GM12878 (cell line): ENCODE data around the gene EMC1. TPM values are rescaled to one million over a fixed set of nuclear protein-coding genes. Genes with fewer than 3 reads are reported as not detected.

Experiments used
- ATAC-seq: fragments of 200-7000 bp; cut with Tn5 transposase; 3 replicates; pipeline ENCODE4 v1.9.1; 2020; ENCODE audit warnings: mild to moderate bottlenecking, moderate library complexity
- BruUV-seq: library from RNA; stranded (reverse); fragments of 400-500 nt; replicated peaks from 2 replicates; lab custom pipeline; 2021; lab: Mats Ljungman, UMichigan
- CTCF ChIA-PET: fragments of 300-600 bp; sonication (Branson Sonifier 250); formaldehyde crosslinking; extraction: SDS; loops from one replicate; lab custom pipeline; 2021; ENCODE audit warnings: inconsistent platforms; lab: Yijun Ruan, JAX
- POLR2A ChIA-PET: fragments of 350-600 bp; formaldehyde crosslinking; extraction: SDS; loops from one replicate; lab custom pipeline; 2021; ENCODE audit warnings: inconsistent platforms; lab: Charles Lee
- RAD21 ChIA-PET: fragments of 300-600 bp; sonication (Branson Sonifier 250); formaldehyde crosslinking; loops from one replicate; lab custom pipeline; 2023; ENCODE audit warnings: antibody characterized with exemption; ENCODE audit not compliant: unreplicated experiment; lab: Charles Lee
- SMC1A ChIA-PET: fragments of 300-600 bp; sonication (Branson Sonifier 250); formaldehyde crosslinking; loops from one replicate; lab custom pipeline; 2023; ENCODE audit not compliant: unreplicated experiment, uncharacterized antibody; lab: Charles Lee
- DNase-seq: peaks from one replicate; pipeline ENCODE4 v3.0.0-alpha.2; 2011; ENCODE audit warnings: low read depth, low spot score
- FAIRE-seq: peaks from 3 replicates; lab custom pipeline; 2011; peaks lifted over from hg19 to GRCh38; lab: Jason Lieb, UNC
- H2AFZ ChIP-seq: 2 replicates; pipeline ENCODE4 v1.6.0; 2011; ENCODE audit warnings: low read depth, low read length, control low read depth; ENCODE audit not compliant: control insufficient read depth
- H3K27ac ChIP-seq: 2 replicates; pipeline ENCODE4 v1.5.1; 2011; ENCODE audit warnings: control low read depth; ENCODE audit not compliant: control insufficient read depth, insufficient read depth
- H3K27me3 ChIP-seq, 2 experiments: replicated peaks in 1 of 2; 2 replicates each; pipeline versions ENCODE4 v1.6.0 to v1.6.1; 2011; ENCODE audit warnings: low read length in 1 of 2; ENCODE audit not compliant: control insufficient read depth in 2 of 2, insufficient read depth in 2 of 2
- H3K36me3 ChIP-seq, 2 experiments: 2 replicates each; pipeline ENCODE4 v1.5.1; 2011; ENCODE audit warnings: low read length in 1 of 2; ENCODE audit not compliant: control insufficient read depth in 2 of 2, insufficient read depth in 2 of 2
- H3K4me1 ChIP-seq: 2 replicates; pipeline ENCODE4 v1.6.1; 2011; ENCODE audit warnings: mild to moderate bottlenecking, low read length, moderate library complexity, mixed read lengths; ENCODE audit not compliant: control insufficient read depth, insufficient read depth
- H3K4me2 ChIP-seq: 2 replicates; pipeline ENCODE4 v1.6.0; 2011; ENCODE audit warnings: control low read depth; ENCODE audit not compliant: control insufficient read depth, insufficient read depth
- H3K4me3 ChIP-seq: fragments of 200-600 bp; sonication (generic); 2 replicates; pipeline ENCODE4 v1.5.1; 2016
- H3K79me2 ChIP-seq: 2 replicates; pipeline ENCODE4 v1.6.0; 2011; ENCODE audit warnings: low read length; ENCODE audit not compliant: control insufficient read depth, insufficient read depth
- H3K9ac ChIP-seq: 2 replicates; pipeline ENCODE4 v1.8.0; 2011; ENCODE audit warnings: low read length, control low read depth, mixed read lengths; ENCODE audit not compliant: control insufficient read depth, insufficient read depth
- H3K9me3 ChIP-seq: replicated peaks from 3 replicates; pipeline ENCODE4 v1.5.1; 2011; ENCODE audit warnings: mild to moderate bottlenecking, low read length; ENCODE audit not compliant: control insufficient read depth, insufficient read depth
- H4K20me1 ChIP-seq: 2 replicates; pipeline ENCODE4 v1.6.0; 2011; ENCODE audit not compliant: control insufficient read depth, insufficient read depth
- BCL11A ChIP-seq: IDR thresholded peaks from 2 replicates; pipeline ENCODE4 v1.6.1; 2011; ENCODE audit warnings: low read depth, low read length
- CBFB ChIP-seq: IDR thresholded peaks from 2 replicates; pipeline ENCODE4 v1.6.1; 2016; ENCODE audit warnings: antibody characterized with exemption, low read depth
- CHD4 ChIP-seq: fragments of 200-600 bp; sonication (generic); IDR thresholded peaks from 2 replicates; pipeline ENCODE4 v1.6.1; 2016; ENCODE audit warnings: mild to moderate bottlenecking
- GATAD2B ChIP-seq: fragments of 450-650 bp; conservative IDR thresholded peaks from 2 replicates; pipeline ENCODE4 v1.6.1; 2017; ENCODE audit warnings: low read depth, mild to moderate bottlenecking, moderate library complexity
- HCFC1 ChIP-seq: fragments of 150-350 bp; IDR thresholded peaks from 2 replicates; pipeline ENCODE4 v1.6.1; 2014; ENCODE audit warnings: low read length
- SMARCA5 ChIP-seq: fragments of 450-650 bp; IDR thresholded peaks from 2 replicates; pipeline ENCODE4 v1.6.1; 2017; ENCODE audit warnings: mild to moderate bottlenecking
- TARDBP ChIP-seq: IDR thresholded peaks from 2 replicates; pipeline ENCODE4 v1.6.1; 2016; ENCODE audit warnings: borderline replicate concordance
- TCF3 ChIP-seq: IDR thresholded peaks from 2 replicates; pipeline ENCODE4 v1.6.1; 2012; ENCODE audit warnings: low read depth, mild to moderate bottlenecking, low read length, borderline replicate concordance; ENCODE audit not compliant: insufficient read depth
- ZNF217 ChIP-seq: fragments of 450-650 bp; IDR thresholded peaks from 2 replicates; pipeline ENCODE4 v1.6.1; 2017; ENCODE audit warnings: antibody characterized with exemption, mild to moderate bottlenecking
- WGBS: methylation state at CpG from one replicate; pipeline ENCODE4 v1.1.6; 2016; ENCODE audit warnings: low lambda C conversion rate; ENCODE audit not compliant: insufficient replicate concordance, insufficient coverage; ENCODE audit errors: missing lambda C conversion rate; 5-methylcytosine and 5-hydroxymethylcytosine counted together
- in situ Hi-C: fragments of 300-500 bp; cut with MboI; formaldehyde crosslinking; loops from 9 replicates; pipeline ENCODE4 v1.14.3; 2018; ENCODE audit warnings: mixed read lengths
- intact Hi-C: fragments of 100-400 bp; cut with micrococcal nuclease; formaldehyde crosslinking; loops from one replicate; pipeline ENCODE4 v1.14.2; 2022; ENCODE audit not compliant: unreplicated experiment
- polyA plus RNA-seq, 11 experiments: library from polyadenylated mRNA; depleted of rRNA in 4 of 11; unstranded in 6 of 11; stranded (reverse) in 5 of 11; fragments of >200 nt; fragmentation: Nextera tagmentation in 4 of 11; fragmentation: Illumina TruSeq in 1 of 11; extraction: Ambion mirVana in 4 of 11; extraction: Trizol in 1 of 11; gene quantifications; 1 replicate in 1 of 11; 2 replicates in 10 of 11; pipeline versions ENCODE4 v1.2.1 to v1.2.3, GENCODE V29; 2011 to 2016; ENCODE audit warnings: inconsistent platforms in 2 of 11, missing spikeins in 2 of 11, low read depth in 1 of 11
- total RNA-seq, 4 experiments: library from RNA; depleted of rRNA in 3 of 4; stranded (reverse); fragments of >200 nt in 3 of 4; fragmentation: Illumina TruSeq in 1 of 4; extraction: Trizol in 1 of 4; gene quantifications; 2 replicates each; pipeline versions ENCODE4 v1.2.1 to v1.2.3, GENCODE V29; 2013 to 2021
- TF ChIP-seq, protein P1 (sequence below): fragments of 150-350 bp; IDR thresholded peaks from 2 replicates; pipeline ENCODE4 v1.6.1; 2014; ENCODE audit warnings: mild to moderate bottlenecking, low read depth, low read length
- TF ChIP-seq, protein P2 (sequence below): fragments of 450-650 bp; IDR thresholded peaks from 2 replicates; pipeline ENCODE4 v1.6.1; 2017; ENCODE audit warnings: mild to moderate bottlenecking, low read depth, inconsistent platforms; ENCODE audit not compliant: poor library complexity, severe bottlenecking
- TF ChIP-seq, protein P3 (sequence below), 3 experiments: IDR thresholded peaks in 2 of 3; conservative IDR thresholded peaks in 1 of 3; 2 replicates each; pipeline ENCODE4 v1.5.1; 2011; ENCODE audit warnings: low read depth in 3 of 3, low read length in 3 of 3, mild to moderate bottlenecking in 3 of 3, control low read depth in 2 of 3, moderate library complexity in 2 of 3, inconsistent platforms in 1 of 3, mixed read lengths in 1 of 3; ENCODE audit not compliant: control insufficient read depth in 2 of 3, insufficient read depth in 1 of 3; ENCODE audit errors: extremely low read depth in 1 of 3
- TF ChIP-seq, protein P4 (sequence below): fragments of 450-650 bp; IDR thresholded peaks from 2 replicates; pipeline ENCODE4 v1.6.1; 2018; ENCODE audit warnings: borderline replicate concordance, mild to moderate bottlenecking; ENCODE audit not compliant: partially characterized antibody
- TF ChIP-seq, protein P5 (sequence below): IDR thresholded peaks from 2 replicates; pipeline ENCODE4 v1.6.1; 2011; ENCODE audit warnings: low read depth, mild to moderate bottlenecking, low read length, moderate library complexity, borderline replicate concordance; ENCODE audit errors: extremely low read depth
- TF ChIP-seq, protein P6 (sequence below): IDR thresholded peaks from 2 replicates; pipeline ENCODE4 v1.6.1; 2012; ENCODE audit warnings: low read depth, low read length, improper control_type of control experiment

EMC1 gene
- total and polyA plus RNA-seq, 10 of the 15 experiments (the other 5 are each of a cell fraction or from before 2014, with no cell fraction given) = 12.2 to 43.6 (median 20.6) TPM

DNA sequence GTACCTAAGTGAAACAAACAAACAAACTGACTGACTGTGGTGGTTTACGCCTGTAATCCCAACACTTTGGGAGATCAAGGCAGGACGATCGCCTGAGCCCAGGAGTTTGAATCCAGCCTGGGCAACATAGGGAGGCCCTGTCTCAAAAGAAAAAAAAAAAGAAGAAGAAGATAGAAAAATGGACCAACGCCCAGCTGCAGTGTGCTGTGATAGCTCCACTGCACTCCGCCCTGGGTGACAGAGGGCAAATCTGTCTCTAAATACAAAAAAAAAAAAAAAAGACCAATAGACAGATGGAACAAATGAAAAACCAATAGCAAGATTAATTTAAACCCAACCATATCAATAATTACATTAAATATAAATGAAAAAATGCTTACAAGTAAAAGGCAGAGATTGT lies 23.3 kb upstream of the EMC1 start:
- ChIA-PET CTCF (no interaction called here), RAD21 (no interaction called here), SMC1A (no interaction called here), POLR2A (no interaction called here)
- intact Hi-C loops (no loop called here), in situ Hi-C loops (no loop called here)
- Histone ChIP-seq H3K4me3 (no peak overlapping the region), H3K27me3 (no peaks in the 10 kb centered on the region), H3K79me2 (no peaks in the 10 kb centered on the region), H2AFZ (no peak overlapping the region), H3K9me3 (peaks cover 2% of the 10 kb centered on the region; the same call in 1 of the 3 replicates), H3K4me1 (no peaks in the 10 kb centered on the region), H4K20me1 (no peaks in the 10 kb centered on the region), H3K27ac (no peak overlapping the region), H3K9ac (no peak overlapping the region), H3K36me3 (no peaks in the 10 kb centered on the region), H3K4me2 (no peak overlapping the region)
- 89% methylated on average over 5 of the region's 5 CpGs for WGBS
- DNase-seq = no peak
- BruUV-seq = no TSS peak
- ATAC-seq = no peak
- FAIRE-seq = no peak
- TF ChIP-seq, protein P1, sequence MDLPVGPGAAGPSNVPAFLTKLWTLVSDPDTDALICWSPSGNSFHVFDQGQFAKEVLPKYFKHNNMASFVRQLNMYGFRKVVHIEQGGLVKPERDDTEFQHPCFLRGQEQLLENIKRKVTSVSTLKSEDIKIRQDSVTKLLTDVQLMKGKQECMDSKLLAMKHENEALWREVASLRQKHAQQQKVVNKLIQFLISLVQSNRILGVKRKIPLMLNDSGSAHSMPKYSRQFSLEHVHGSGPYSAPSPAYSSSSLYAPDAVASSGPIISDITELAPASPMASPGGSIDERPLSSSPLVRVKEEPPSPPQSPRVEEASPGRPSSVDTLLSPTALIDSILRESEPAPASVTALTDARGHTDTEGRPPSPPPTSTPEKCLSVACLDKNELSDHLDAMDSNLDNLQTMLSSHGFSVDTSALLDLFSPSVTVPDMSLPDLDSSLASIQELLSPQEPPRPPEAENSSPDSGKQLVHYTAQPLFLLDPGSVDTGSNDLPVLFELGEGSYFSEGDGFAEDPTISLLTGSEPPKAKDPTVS = no peak
- TF ChIP-seq, protein P2, sequence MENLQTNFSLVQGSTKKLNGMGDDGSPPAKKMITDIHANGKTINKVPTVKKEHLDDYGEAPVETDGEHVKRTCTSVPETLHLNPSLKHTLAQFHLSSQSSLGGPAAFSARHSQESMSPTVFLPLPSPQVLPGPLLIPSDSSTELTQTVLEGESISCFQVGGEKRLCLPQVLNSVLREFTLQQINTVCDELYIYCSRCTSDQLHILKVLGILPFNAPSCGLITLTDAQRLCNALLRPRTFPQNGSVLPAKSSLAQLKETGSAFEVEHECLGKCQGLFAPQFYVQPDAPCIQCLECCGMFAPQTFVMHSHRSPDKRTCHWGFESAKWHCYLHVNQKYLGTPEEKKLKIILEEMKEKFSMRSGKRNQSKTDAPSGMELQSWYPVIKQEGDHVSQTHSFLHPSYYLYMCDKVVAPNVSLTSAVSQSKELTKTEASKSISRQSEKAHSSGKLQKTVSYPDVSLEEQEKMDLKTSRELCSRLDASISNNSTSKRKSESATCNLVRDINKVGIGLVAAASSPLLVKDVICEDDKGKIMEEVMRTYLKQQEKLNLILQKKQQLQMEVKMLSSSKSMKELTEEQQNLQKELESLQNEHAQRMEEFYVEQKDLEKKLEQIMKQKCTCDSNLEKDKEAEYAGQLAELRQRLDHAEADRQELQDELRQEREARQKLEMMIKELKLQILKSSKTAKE = no peak
- no peak for TF ChIP-seq BCL11A
- TF ChIP-seq ZNF217 = no peak
- no peak for TF ChIP-seq CBFB
- TF ChIP-seq TCF3 = no peak
- TF ChIP-seq HCFC1 = no peak
- TF ChIP-seq, protein P3, sequence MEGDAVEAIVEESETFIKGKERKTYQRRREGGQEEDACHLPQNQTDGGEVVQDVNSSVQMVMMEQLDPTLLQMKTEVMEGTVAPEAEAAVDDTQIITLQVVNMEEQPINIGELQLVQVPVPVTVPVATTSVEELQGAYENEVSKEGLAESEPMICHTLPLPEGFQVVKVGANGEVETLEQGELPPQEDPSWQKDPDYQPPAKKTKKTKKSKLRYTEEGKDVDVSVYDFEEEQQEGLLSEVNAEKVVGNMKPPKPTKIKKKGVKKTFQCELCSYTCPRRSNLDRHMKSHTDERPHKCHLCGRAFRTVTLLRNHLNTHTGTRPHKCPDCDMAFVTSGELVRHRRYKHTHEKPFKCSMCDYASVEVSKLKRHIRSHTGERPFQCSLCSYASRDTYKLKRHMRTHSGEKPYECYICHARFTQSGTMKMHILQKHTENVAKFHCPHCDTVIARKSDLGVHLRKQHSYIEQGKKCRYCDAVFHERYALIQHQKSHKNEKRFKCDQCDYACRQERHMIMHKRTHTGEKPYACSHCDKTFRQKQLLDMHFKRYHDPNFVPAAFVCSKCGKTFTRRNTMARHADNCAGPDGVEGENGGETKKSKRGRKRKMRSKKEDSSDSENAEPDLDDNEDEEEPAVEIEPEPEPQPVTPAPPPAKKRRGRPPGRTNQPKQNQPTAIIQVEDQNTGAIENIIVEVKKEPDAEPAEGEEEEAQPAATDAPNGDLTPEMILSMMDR (IDR thresholded peaks at IDR 0.05 in 2 of 3, conservative IDR thresholded peaks at IDR 0.05 in 1 of 3; ENCODE audit: control insufficient read depth in 2 of 3, extremely low read depth in 1 of 3, insufficient read depth in 1 of 3, low read depth in 3 of 3, low read length in 3 of 3) = no peak
- TF ChIP-seq SMARCA5 = no peak
- no peak for TF ChIP-seq GATAD2B
- TF ChIP-seq, protein P4, sequence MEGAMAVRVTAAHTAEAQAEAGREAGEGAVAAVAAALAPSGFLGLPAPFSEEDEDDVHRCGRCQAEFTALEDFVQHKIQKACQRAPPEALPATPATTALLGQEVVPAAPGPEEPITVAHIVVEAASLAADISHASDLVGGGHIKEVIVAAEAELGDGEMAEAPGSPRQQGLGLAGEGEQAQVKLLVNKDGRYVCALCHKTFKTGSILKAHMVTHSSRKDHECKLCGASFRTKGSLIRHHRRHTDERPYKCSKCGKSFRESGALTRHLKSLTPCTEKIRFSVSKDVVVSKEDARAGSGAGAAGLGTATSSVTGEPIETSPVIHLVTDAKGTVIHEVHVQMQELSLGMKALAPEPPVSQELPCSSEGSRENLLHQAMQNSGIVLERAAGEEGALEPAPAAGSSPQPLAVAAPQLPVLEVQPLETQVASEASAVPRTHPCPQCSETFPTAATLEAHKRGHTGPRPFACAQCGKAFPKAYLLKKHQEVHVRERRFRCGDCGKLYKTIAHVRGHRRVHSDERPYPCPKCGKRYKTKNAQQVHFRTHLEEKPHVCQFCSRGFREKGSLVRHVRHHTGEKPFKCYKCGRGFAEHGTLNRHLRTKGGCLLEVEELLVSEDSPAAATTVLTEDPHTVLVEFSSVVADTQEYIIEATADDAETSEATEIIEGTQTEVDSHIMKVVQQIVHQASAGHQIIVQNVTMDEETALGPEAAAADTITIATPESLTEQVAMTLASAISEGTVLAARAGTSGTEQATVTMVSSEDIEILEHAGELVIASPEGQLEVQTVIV = no peak
- TF ChIP-seq, protein P5, sequence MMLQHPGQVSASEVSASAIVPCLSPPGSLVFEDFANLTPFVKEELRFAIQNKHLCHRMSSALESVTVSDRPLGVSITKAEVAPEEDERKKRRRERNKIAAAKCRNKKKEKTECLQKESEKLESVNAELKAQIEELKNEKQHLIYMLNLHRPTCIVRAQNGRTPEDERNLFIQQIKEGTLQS = no peak
- TF ChIP-seq, protein P6, sequence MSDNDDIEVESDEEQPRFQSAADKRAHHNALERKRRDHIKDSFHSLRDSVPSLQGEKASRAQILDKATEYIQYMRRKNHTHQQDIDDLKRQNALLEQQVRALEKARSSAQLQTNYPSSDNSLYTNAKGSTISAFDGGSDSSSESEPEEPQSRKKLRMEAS = no peak
- TF ChIP-seq CHD4 = no peak
- TF ChIP-seq TARDBP = no peak
